Subcutaneous abdominal adipose tissue (tissue), 5 donors: ENCODE measurements around the gene LRAT.

ENCODE experiments used
- H3K27ac ChIP-seq: one replicate; pipeline ENCODE4 v1.7.0; 2013; ENCODE audit warnings: low read depth, mild to moderate bottlenecking, inconsistent platforms, low read length, moderate library complexity
- H3K27me3 ChIP-seq, 5 donors: one replicate each; pipeline ENCODE4 v1.7.0; 2013; ENCODE audit warnings: low read length in 5 of 5, inconsistent platforms in 1 of 5; ENCODE audit not compliant: control insufficient read depth in 5 of 5, insufficient read depth in 4 of 5
- H3K36me3 ChIP-seq, 5 donors: one replicate each; pipeline ENCODE4 v1.7.0; 2013; ENCODE audit warnings: low read length in 5 of 5; ENCODE audit not compliant: control insufficient read depth in 5 of 5, insufficient read depth in 5 of 5
- H3K4me1 ChIP-seq, 5 donors: one replicate each; pipeline ENCODE4 v1.7.0; 2013; ENCODE audit warnings: low read length in 5 of 5, mild to moderate bottlenecking in 3 of 5, moderate library complexity in 1 of 5; ENCODE audit not compliant: control insufficient read depth in 5 of 5, insufficient read depth in 5 of 5
- H3K4me3 ChIP-seq, 5 donors: one replicate each; pipeline ENCODE4 v1.7.0; 2013; ENCODE audit warnings: low read length in 5 of 5, low read depth in 1 of 5
- H3K9ac ChIP-seq, 5 donors: one replicate each; pipeline ENCODE4 v1.7.0; 2013; ENCODE audit warnings: low read length in 5 of 5, mild to moderate bottlenecking in 4 of 5, moderate library complexity in 3 of 5
- H3K9me3 ChIP-seq, 5 donors: one replicate each; pipeline ENCODE4 v1.7.0; 2013; ENCODE audit warnings: low read length in 5 of 5; ENCODE audit not compliant: control insufficient read depth in 5 of 5
- donor health status: healthy.
- donor health status: healthy.
- donor health status: healthy.
- donor health status: healthy.
- donor health status: healthy.

The LRAT gene

GRCh38 chr4:154727540-154727939 is 16.3 kb upstream of the LRAT start:
- no peak overlapping the region for H3K9ac ChIP-seq
- no peak overlapping the region for H3K4me3 ChIP-seq
- H3K27ac ChIP-seq = no peak overlapping the region
- no peaks in the 10 kb centered on the region for H3K9me3 ChIP-seq
- H3K4me1 ChIP-seq = no peaks in the 10 kb centered on the region
- no peaks in the 10 kb centered on the region for H3K36me3 ChIP-seq
- peaks cover 0 to 2% (median 0%) of the 10 kb centered on the region in 5 donors for H3K27me3 ChIP-seq

GRCh38 chr4:154731756-154732155 is 12.0 kb upstream of the LRAT start:
- no peaks in the 10 kb centered on the region for H3K27me3 ChIP-seq
- no peak overlapping the region for H3K9ac ChIP-seq
- H3K36me3 ChIP-seq = no peaks in the 10 kb centered on the region
- H3K9me3 ChIP-seq = no peaks in the 10 kb centered on the region
- H3K27ac ChIP-seq = no peak overlapping the region
- H3K4me3 ChIP-seq = no peak overlapping the region
- no peaks in the 10 kb centered on the region for H3K4me1 ChIP-seq

- H3K36me3 ChIP-seq = no peaks in the 10 kb centered on the region
- no peak overlapping the region for H3K4me3 ChIP-seq
- no peak overlapping the region for H3K9ac ChIP-seq
- no peak overlapping the region for H3K27ac ChIP-seq
- H3K27me3 ChIP-seq = no peaks in the 10 kb centered on the region
- no peaks in the 10 kb centered on the region for H3K4me1 ChIP-seq
- H3K9me3 ChIP-seq = no peaks in the 10 kb centered on the region
Observed at GRCh38 chr4:154732669-154733068, 11.1 kb upstream of the LRAT start.

- Histone ChIP-seq H3K27ac (no peak overlapping the region), H3K36me3 (no peaks in the 10 kb centered on the region), H3K4me3 (no peak overlapping the region), H3K9ac (no peak overlapping the region), H3K9me3 (no peaks in the 10 kb centered on the region), H3K4me1 (peaks cover 0 to 9% (median 7%) of the 10 kb centered on the region in 5 donors), H3K27me3 (peaks cover 0 to 3% (median 0%) of the 10 kb centered on the region in 5 donors)
Observed at GRCh38 chr4:154736770-154737169, 7.0 kb upstream of the LRAT start.

- H3K27me3 ChIP-seq = peaks cover 0 to 9% (median 6%) of the 10 kb centered on the region in 5 donors
- no peak overlapping the region for H3K4me3 ChIP-seq
- H3K36me3 ChIP-seq = no peaks in the 10 kb centered on the region
- peaks cover 0 to 25% (median 22%) of the 10 kb centered on the region in 5 donors for H3K4me1 ChIP-seq
- H3K27ac ChIP-seq = no peak overlapping the region
- H3K9ac ChIP-seq = no peak overlapping the region
- H3K9me3 ChIP-seq = no peaks in the 10 kb centered on the region
Observed at GRCh38 chr4:154738426-154738825, 5.4 kb upstream of the LRAT start.

GRCh38 chr4:154739111-154739510 is 4.7 kb upstream of the LRAT start:
- Histone ChIP-seq H3K4me1 (peaks cover 0 to 32% (median 29%) of the 10 kb centered on the region in 5 donors), H3K9me3 (no peaks in the 10 kb centered on the region), H3K27me3 (peaks cover 2 to 12% (median 9%) of the 10 kb centered on the region in 5 donors), H3K27ac (no peak overlapping the region), H3K36me3 (no peaks in the 10 kb centered on the region), H3K4me3 (no peak overlapping the region), H3K9ac (no peak overlapping the region)

GRCh38 chr4:154740462-154740861 is 3.3 kb upstream of the LRAT start:
- no peaks in the 10 kb centered on the region for H3K36me3 ChIP-seq
- H3K27ac ChIP-seq = no peak overlapping the region
- no peak overlapping the region for H3K4me3 ChIP-seq
- peaks cover 9 to 20% (median 18%) of the 10 kb centered on the region in 5 donors for H3K27me3 ChIP-seq
- peaks cover 0 to 38% (median 34%) of the 10 kb centered on the region in 5 donors for H3K4me1 ChIP-seq
- H3K9me3 ChIP-seq = no peaks in the 10 kb centered on the region
- no peak overlapping the region for H3K9ac ChIP-seq

- peak overlapping the region in 1 of 5 donors; percentile 40 for H3K4me3 ChIP-seq
- H3K27ac ChIP-seq = no peak overlapping the region
- peaks cover 0 to 38% (median 34%) of the 10 kb centered on the region in 5 donors for H3K4me1 ChIP-seq
- H3K36me3 ChIP-seq = no peaks in the 10 kb centered on the region
- no peak overlapping the region for H3K9ac ChIP-seq
- H3K9me3 ChIP-seq = no peaks in the 10 kb centered on the region
- H3K27me3 ChIP-seq = peaks cover 9 to 21% (median 18%) of the 10 kb centered on the region in 5 donors
Observed at GRCh38 chr4:154741131-154741665, 2.6 kb upstream of the LRAT start.

GRCh38 chr4:154741922-154742850 is 1.6 kb upstream of the LRAT start:
- Histone ChIP-seq H3K27ac (no peak overlapping the region), H3K36me3 (no peaks in the 10 kb centered on the region), H3K27me3 (peaks cover 9 to 21% (median 18%) of the 10 kb centered on the region in 5 donors), H3K4me3 (peak overlapping the region; percentile 29 to 64 (median 55)), H3K9ac (no peak overlapping the region), H3K4me1 (peaks cover 0 to 38% (median 34%) of the 10 kb centered on the region in 5 donors), H3K9me3 (no peaks in the 10 kb centered on the region)

- H3K9ac ChIP-seq = no peak overlapping the region
Observed at GRCh38 chr4:154744341-154744926, 634 bp downstream of the LRAT start.

More at GRCh38 chr4:154744341-154744926, 634 bp downstream of the LRAT start:
- no peaks in the 10 kb centered on the region for H3K9me3 ChIP-seq
- no peak overlapping the region for H3K27ac ChIP-seq
- peaks cover 9 to 21% (median 18%) of the 10 kb centered on the region in 5 donors for H3K27me3 ChIP-seq
- peak overlapping the region; percentile 36 to 84 (median 66) for H3K4me3 ChIP-seq
- H3K4me1 ChIP-seq = peaks cover 0 to 38% (median 34%) of the 10 kb centered on the region in 5 donors
- no peaks in the 10 kb centered on the region for H3K36me3 ChIP-seq
